OCI-LY3 (cell line): ENCODE data around the gene THAP11.

Experiments
- H2AFZ ChIP-seq: fragments of 200-600, 300-600 bp; shearing (Covaris generic); 2 replicates; pipeline ENCODE4 v1.6.0; 2014; ENCODE audit warnings: antibody characterized with exemption, low read depth, low read length
- H3K27ac ChIP-seq: fragments of 200-600, 300-600 bp; sonication (generic); 2 replicates; pipeline ENCODE4 v1.5.1; 2014; ENCODE audit warnings: mild to moderate bottlenecking, low read length, moderate library complexity, mixed read lengths
- H3K27me3 ChIP-seq: fragments of 200-600, 300-600 bp; sonication (generic); 2 replicates; pipeline ENCODE4 v1.6.1; 2014; ENCODE audit warnings: low read depth, low read length, mixed read lengths
- H3K36me3 ChIP-seq: fragments of 200-600, 300-600 bp; sonication (generic); replicated peaks from 2 replicates; pipeline ENCODE3; 2014; ENCODE audit warnings: low read depth, low read length, mixed read lengths
- H3K4me1 ChIP-seq: fragments of 300-600, 200-600 bp; sonication (generic); 2 replicates; pipeline ENCODE4 v1.6.1; 2014; ENCODE audit warnings: low read length, mixed read lengths
- H3K4me2 ChIP-seq: fragments of 200-600, 300-600 bp; sonication (generic); 2 replicates; pipeline ENCODE4 v1.6.1; 2014; ENCODE audit warnings: low read length, mixed read lengths
- H3K4me3 ChIP-seq: fragments of 300-600, 200-600 bp; sonication (generic); 2 replicates; pipeline ENCODE4 v1.5.1; 2014; ENCODE audit warnings: antibody characterized with exemption, mild to moderate bottlenecking, low read length, moderate library complexity
- H3K79me2 ChIP-seq: fragments of 300-600, 200-600 bp; shearing (Covaris generic); 2 replicates; pipeline ENCODE4 v1.6.1; 2014; ENCODE audit warnings: mild to moderate bottlenecking, low read length, mixed read lengths
- H3K9ac ChIP-seq: fragments of 300-600, 200-600 bp; shearing (Covaris generic); 2 replicates; pipeline ENCODE4 v1.6.0; 2014; ENCODE audit warnings: mild to moderate bottlenecking, low read length, moderate library complexity
- H3K9me3 ChIP-seq: fragments of 200-600, 300-600 bp; shearing (Covaris generic); 2 replicates; pipeline ENCODE4 v1.6.1; 2014; ENCODE audit warnings: low read length, mixed read lengths; ENCODE audit not compliant: insufficient read depth
- H4K20me1 ChIP-seq: fragments of 200-600, 300-600 bp; sonication (generic); 2 replicates; pipeline ENCODE4 v1.6.1; 2016; ENCODE audit warnings: low read length, mixed read lengths; ENCODE audit not compliant: insufficient read depth
- CTCF ChIP-seq: fragments of 200-600, 300-600 bp; sonication (generic); IDR thresholded peaks from 2 replicates; pipeline ENCODE4 v1.5.1; 2014; ENCODE audit warnings: antibody characterized with exemption, low read length, low read depth
- EZH2phosphoT487 ChIP-seq: fragments of 200-600 bp; shearing (Covaris generic); IDR thresholded peaks from 2 replicates; pipeline ENCODE4 v1.6.1; 2018; ENCODE audit warnings: antibody characterized with exemption, mixed run types, low read depth

Gene THAP11

GRCh38 chr16:67841816-67842508 lies at the start of gene THAP11:
TSS of gene THAP11 (plus strand) at chr16:67842320. CDS start at chr16:67842555, 235 bp downstream.
- H3K4me3 ChIP-seq = peak within 1 kb of the TSS; percentile 95
- TF ChIP-seq EZH2phosphoT487 (no peak), CTCF (peak; percentile 62)
- peak within 1 kb of the TSS; percentile 98 for H2AFZ ChIP-seq
- H3K36me3 ChIP-seq = no peaks in the 10 kb centered on the region
- H4K20me1 ChIP-seq = no peaks in the 10 kb centered on the region
- H3K9ac ChIP-seq = peak within 1 kb of the TSS; percentile 89
- peak within 1 kb of the TSS; percentile 83 for H3K27ac ChIP-seq
- H3K4me1 ChIP-seq = peaks cover 25% of the 10 kb centered on the region
- no peaks in the 10 kb centered on the region for H3K9me3 ChIP-seq
- peak within 1 kb of the TSS; percentile 91 for H3K4me2 ChIP-seq
- peaks cover 32% of the 10 kb centered on the region for H3K79me2 ChIP-seq
- H3K27me3 ChIP-seq = no peaks in the 10 kb centered on the region

GRCh38 chr16:67796099-67796718 lies 45.9 kb upstream of the THAP11 start:
- Histone ChIP-seq H3K4me2 (no peak overlapping the region), H3K27me3 (no peaks in the 10 kb centered on the region), H3K9me3 (no peaks in the 10 kb centered on the region), H3K4me3 (no peak overlapping the region), H3K9ac (no peak overlapping the region), H4K20me1 (peaks cover 32% of the 10 kb centered on the region), H3K4me1 (no peaks in the 10 kb centered on the region), H3K36me3 (peaks cover 12% of the 10 kb centered on the region), H2AFZ (no peak overlapping the region), H3K27ac (no peak overlapping the region), H3K79me2 (peaks cover 50% of the 10 kb centered on the region)
- TF ChIP-seq EZH2phosphoT487 = no peak
- TF ChIP-seq CTCF = no peak

- H3K79me2 ChIP-seq = peaks cover 69% of the 10 kb centered on the region
- peaks cover 32% of the 10 kb centered on the region for H4K20me1 ChIP-seq
- H2AFZ ChIP-seq = no peak overlapping the region
- no peak overlapping the region for H3K9ac ChIP-seq
- TF ChIP-seq CTCF (no peak), EZH2phosphoT487 (no peak)
- H3K4me2 ChIP-seq = no peak overlapping the region
- peaks cover 29% of the 10 kb centered on the region for H3K36me3 ChIP-seq
- H3K4me1 ChIP-seq = peaks cover 37% of the 10 kb centered on the region
- no peak overlapping the region for H3K27ac ChIP-seq
- no peak overlapping the region for H3K4me3 ChIP-seq
- H3K9me3 ChIP-seq = no peaks in the 10 kb centered on the region
- H3K27me3 ChIP-seq = no peaks in the 10 kb centered on the region
Observed at GRCh38 chr16:67800338-67800926, 41.7 kb upstream of the THAP11 start.

- Histone ChIP-seq H3K27ac (no peak overlapping the region), H3K9ac (no peak overlapping the region), H3K9me3 (no peaks in the 10 kb centered on the region), H3K36me3 (peaks cover 29% of the 10 kb centered on the region), H2AFZ (no peak overlapping the region), H3K4me2 (no peak overlapping the region), H3K4me3 (no peak overlapping the region), H3K27me3 (no peaks in the 10 kb centered on the region), H3K4me1 (peaks cover 39% of the 10 kb centered on the region), H3K79me2 (peaks cover 76% of the 10 kb centered on the region), H4K20me1 (peaks cover 32% of the 10 kb centered on the region)
- no peak for TF ChIP-seq EZH2phosphoT487
Observed at GRCh38 chr16:67801241-67801640, 40.9 kb upstream of the THAP11 start.
